HG03354 (cell line): Measurements from ENCODE around the gene ESR1.
"Not testable (repeated sequence)": the region's sequence is repeated elsewhere in the genome, so short reads cannot be mapped to it uniquely, and the experiment has no call there.

Experiments used
- ATAC-seq: cut with Tn5 transposase; IDR thresholded peaks from one replicate; pipeline ENCODE4 v1.9.1; 2021; ENCODE audit warnings: mild to moderate bottlenecking; ENCODE audit not compliant: unreplicated experiment, poor library complexity, severe bottlenecking

ESR1 gene

GRCh38 chr6:151808371-151809241 is 1.1 kb downstream of the ESR1 start:
- ATAC-seq, result no peak

GRCh38 chr6:151811081-151811480 is 3.6 kb downstream of the ESR1 start:
- ATAC-seq, result no peak

- ATAC-seq, result no peak
Observed at GRCh38 chr6:151813858-151814257, 6.4 kb downstream of the ESR1 start.

GRCh38 chr6:151814614-151815013 is 7.1 kb downstream of the ESR1 start:
- no peak for ATAC-seq

GRCh38 chr6:151822252-151823111 is 15.0 kb downstream of the ESR1 start:
- peak; percentile 97 for ATAC-seq

- ATAC-seq, result no peak
Observed at GRCh38 chr6:151826517-151827142, 19.1 kb downstream of the ESR1 start.

- no peak for ATAC-seq
Observed at GRCh38 chr6:151832710-151833109, 25.2 kb downstream of the ESR1 start.

- ATAC-seq, result no peak
Observed at GRCh38 chr6:151835396-151835795, 27.9 kb downstream of the ESR1 start.

- no peak for ATAC-seq
Observed at GRCh38 chr6:151837223-151837622, 29.7 kb downstream of the ESR1 start.

- ATAC-seq, result no peak
Observed at GRCh38 chr6:151842816-151843215, 35.3 kb downstream of the ESR1 start.

- ATAC-seq, result no peak
Observed at GRCh38 chr6:151847064-151847463, 39.6 kb downstream of the ESR1 start.

- no peak for ATAC-seq
Observed at GRCh38 chr6:151850479-151851003, 43.1 kb downstream of the ESR1 start.

- no peak for ATAC-seq
Observed at GRCh38 chr6:151858294-151858693, 50.8 kb downstream of the ESR1 start.

GRCh38 chr6:151862461-151862860 is 55.0 kb downstream of the ESR1 start:
- ATAC-seq, result no peak

- not testable (repeated sequence) for ATAC-seq
Observed at GRCh38 chr6:151867361-151867869, 59.9 kb downstream of the ESR1 start.

GRCh38 chr6:151869345-151869744 is 61.9 kb downstream of the ESR1 start:
- ATAC-seq, result no peak

GRCh38 chr6:151869787-151870186 is 62.3 kb downstream of the ESR1 start:
- ATAC-seq, result no peak

GRCh38 chr6:151870375-151870774 is 62.9 kb downstream of the ESR1 start:
- ATAC-seq, result no peak

GRCh38 chr6:151875524-151875923 is 68.0 kb downstream of the ESR1 start:
- no peak for ATAC-seq

GRCh38 chr6:151876122-151876521 is 68.6 kb downstream of the ESR1 start:
- ATAC-seq, result no peak
